Measurements from ENCODE around the gene DUSP22. TPM values are rescaled to one million over a fixed set of nuclear protein-coding genes. Genes with fewer than 3 reads are reported as not detected.

The DUSP22 gene
- total RNA-seq, 1 donor from 2014 or later = 48.0 TPM

DNA sequence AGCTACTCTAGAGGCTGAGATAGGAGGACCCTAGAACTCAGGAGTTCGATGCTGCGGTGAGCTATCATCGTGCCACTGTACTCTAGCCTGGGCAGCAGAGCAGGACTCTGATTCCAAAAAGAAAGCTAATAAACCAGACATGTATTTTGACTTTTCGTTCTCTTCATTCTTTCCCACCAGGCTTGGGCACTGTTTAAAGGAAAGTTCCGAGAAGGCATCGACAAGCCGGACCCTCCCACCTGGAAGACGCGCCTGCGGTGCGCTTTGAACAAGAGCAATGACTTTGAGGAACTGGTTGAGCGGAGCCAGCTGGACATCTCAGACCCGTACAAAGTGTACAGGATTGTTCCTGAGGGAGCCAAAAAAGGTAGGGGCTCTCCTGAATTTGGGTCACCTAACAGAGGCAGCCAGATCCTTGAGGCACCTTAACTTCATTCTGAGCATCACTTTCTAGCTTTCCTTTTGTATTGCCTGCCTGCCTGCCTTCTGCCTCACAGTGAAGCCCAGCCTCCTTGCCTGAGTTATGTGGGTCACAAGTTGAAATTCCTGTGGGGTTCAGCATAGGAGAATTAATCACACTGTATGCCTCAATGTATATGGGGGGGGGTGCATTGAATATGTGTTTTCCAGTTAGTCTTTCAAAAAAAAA is 102.5 kb downstream of the DUSP22 start:
- Histone ChIP-seq H3K27ac (replicated peaks) (no peak overlapping the region), H3K9me3 (replicated peaks) (no peaks in the 10 kb centered on the region), H3K27me3 (ENCODE audit: low read depth) (peaks cover 90% of the 10 kb centered on the region), H3K4me3 (no peak overlapping the region), H3K36me3 (no peaks in the 10 kb centered on the region), H3K4me1 (peaks cover 34% of the 10 kb centered on the region)
- no peak for DNase-seq
- no peak for TF ChIP-seq CTCF (IDR thresholded peaks at IDR 0.05; ENCODE audit: borderline replicate concordance)
- intact Hi-C loops (cut with micrococcal nuclease) = no loop called here

- H3K27ac ChIP-seq (replicated peaks) = no peak overlapping the region
- peaks cover 36% of the 10 kb centered on the region for H3K4me1 ChIP-seq
- intact Hi-C loops (cut with micrococcal nuclease) = no loop called here
- no peak for TF ChIP-seq CTCF (IDR thresholded peaks at IDR 0.05; ENCODE audit: borderline replicate concordance)
- DNase-seq = no peak
- no peaks in the 10 kb centered on the region for H3K36me3 ChIP-seq
- peaks cover 85% of the 10 kb centered on the region for H3K27me3 ChIP-seq (ENCODE audit: low read depth)
- H3K4me3 ChIP-seq = no peak overlapping the region
- no peaks in the 10 kb centered on the region for H3K9me3 ChIP-seq (replicated peaks)
Observed at GRCh38 chr6:395432-396125, 103.3 kb downstream of the DUSP22 start.

DNA sequence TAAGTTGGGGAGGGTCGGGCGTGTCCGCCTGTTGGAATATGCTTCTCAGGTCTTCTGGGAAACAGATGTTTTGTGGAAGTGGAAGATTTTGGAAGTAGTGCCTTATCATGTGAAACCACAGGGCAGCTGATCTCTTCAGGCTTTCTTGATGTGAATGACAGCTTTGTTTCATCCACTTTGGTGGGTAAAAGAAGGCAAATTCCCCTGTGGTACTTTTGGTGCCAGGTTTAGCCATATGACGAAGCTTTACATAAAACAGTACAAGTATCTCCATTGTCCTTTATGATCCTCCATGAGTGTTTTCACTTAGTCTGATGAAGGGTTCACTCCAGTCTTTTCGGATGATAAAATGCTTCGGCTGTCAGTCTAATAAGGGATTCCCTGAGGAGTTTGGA is 103.8 kb downstream of the DUSP22 start:
- intact Hi-C loops (cut with micrococcal nuclease) = no loop called here
- Histone ChIP-seq H3K4me1 (peaks cover 30% of the 10 kb centered on the region), H3K9me3 (replicated peaks) (no peaks in the 10 kb centered on the region), H3K27me3 (ENCODE audit: low read depth) (peaks cover 82% of the 10 kb centered on the region), H3K4me3 (no peak overlapping the region), H3K27ac (replicated peaks) (no peak overlapping the region), H3K36me3 (no peaks in the 10 kb centered on the region)
- no peak for DNase-seq
- TF ChIP-seq CTCF (IDR thresholded peaks at IDR 0.05; ENCODE audit: borderline replicate concordance) = no peak

DNA sequence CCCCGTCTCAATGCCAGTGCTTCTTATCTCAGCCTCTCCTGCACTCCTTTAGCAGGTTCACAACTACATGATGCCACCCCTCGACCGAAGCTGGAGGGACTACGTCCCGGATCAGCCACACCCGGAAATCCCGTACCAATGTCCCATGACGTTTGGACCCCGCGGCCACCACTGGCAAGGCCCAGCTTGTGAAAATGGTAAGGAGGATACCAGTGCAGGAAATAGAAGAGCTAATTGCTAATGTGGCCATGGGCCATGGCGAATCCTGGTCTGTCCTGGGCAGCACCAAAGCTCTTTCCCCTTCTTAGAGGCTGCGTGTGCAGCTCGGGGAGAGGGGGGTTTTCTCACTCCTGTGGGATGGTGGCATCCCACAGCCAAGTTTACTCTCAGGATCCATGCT is 104.8 kb downstream of the DUSP22 start:
- Histone ChIP-seq H3K27me3 (ENCODE audit: low read depth) (peaks cover 82% of the 10 kb centered on the region), H3K27ac (replicated peaks) (no peak overlapping the region), H3K4me3 (no peak overlapping the region), H3K36me3 (no peaks in the 10 kb centered on the region), H3K9me3 (replicated peaks) (no peaks in the 10 kb centered on the region), H3K4me1 (peaks cover 21% of the 10 kb centered on the region)
- no peak for TF ChIP-seq CTCF (IDR thresholded peaks at IDR 0.05; ENCODE audit: borderline replicate concordance)
- intact Hi-C loops (cut with micrococcal nuclease) = no loop called here
- DNase-seq = no peak

- H3K36me3 ChIP-seq = no peaks in the 10 kb centered on the region
- H3K4me1 ChIP-seq = peaks cover 16% of the 10 kb centered on the region
- no peak for TF ChIP-seq CTCF (IDR thresholded peaks at IDR 0.05; ENCODE audit: borderline replicate concordance)
- DNase-seq = no peak
- H3K27ac ChIP-seq (replicated peaks) = no peak overlapping the region
- no peaks in the 10 kb centered on the region for H3K9me3 ChIP-seq (replicated peaks)
- H3K27me3 ChIP-seq (ENCODE audit: low read depth) = peaks cover 82% of the 10 kb centered on the region
- intact Hi-C loops (cut with micrococcal nuclease) = no loop called here
- H3K4me3 ChIP-seq = no peak overlapping the region
Observed at GRCh38 chr6:397604-398003, 105.3 kb downstream of the DUSP22 start.
